BJ (cell line): ENCODE measurements around the gene MACROD1. TPM values are rescaled to one million over a fixed set of nuclear protein-coding genes. Genes with fewer than 3 reads are reported as not detected.
A peak's percentile ranks its signal among the peaks of the same experiment; 100 is the strongest.

Experiments used
- CTCF ChIA-PET: fragments of 350-600 bp; formaldehyde crosslinking; extraction: SDS; loops from one replicate; lab custom pipeline; 2021; ENCODE audit warnings: antibody characterized with exemption, inconsistent platforms; lab: Yijun Ruan, JAX
- POLR2A ChIA-PET: fragments of 300-600 bp; sonication (Branson Sonifier 250); formaldehyde crosslinking; extraction: SDS; loops from one replicate; lab custom pipeline; 2021; ENCODE audit warnings: antibody characterized with exemption; lab: Charles Lee
- DNase-seq: peaks from one replicate; pipeline ENCODE4 v3.0.0-alpha.2; 2011; ENCODE audit warnings: low read depth
- H3K27me3 ChIP-seq: 2 replicates; pipeline ENCODE4 v1.6.0; 2011; ENCODE audit warnings: low read length; ENCODE audit not compliant: control insufficient read depth, insufficient read depth
- H3K36me3 ChIP-seq: 2 replicates; pipeline ENCODE4 v1.5.1; 2011; ENCODE audit warnings: low read length; ENCODE audit not compliant: control insufficient read depth, insufficient read depth
- H3K4me3 ChIP-seq: 2 replicates; pipeline ENCODE4 v1.5.1; 2011; ENCODE audit warnings: low read depth, mild to moderate bottlenecking, control low read depth, low read length
- CTCF ChIP-seq: IDR thresholded peaks from 2 replicates; pipeline ENCODE4 v1.5.1; 2011; ENCODE audit warnings: low read depth, mild to moderate bottlenecking, control low read depth, inconsistent platforms, low read length, moderate library complexity; ENCODE audit not compliant: insufficient read depth
- polyA plus RNA-seq: library from polyadenylated mRNA; depleted of rRNA; stranded (reverse); fragments of >200 nt; gene quantifications from 2 replicates; pipeline ENCODE4 v1.2.3, GENCODE V29; 2011

Gene MACROD1
- polyA plus RNA-seq, 1 experiment, result 12.4 TPM

- ChIA-PET CTCF (interaction anchor here (0.6 to 10.3 kb wide), 28 partner anchors 9 to 410 kb away, joined by 3 to 239 read pairs (median 4); partner anchors contain the start of genes COX8A, MARK2 and PLCB3), POLR2A (no interaction called here)
- TF ChIP-seq CTCF, result peak; percentile 94
- DNase-seq, result no peak
- Histone ChIP-seq H3K27me3 (no peaks in the 10 kb centered on the region), H3K36me3 (no peaks in the 10 kb centered on the region; the same call in 1 of the 2 replicates), H3K4me3 (no peak overlapping the region)
Observed at GRCh38 chr11:64148226-64148916, 17.5 kb downstream of the MACROD1 start.

- TF ChIP-seq CTCF, result peak; percentile 81
- Histone ChIP-seq H3K36me3 (no peaks in the 10 kb centered on the region; the same call in 1 of the 2 replicates), H3K4me3 (no peak overlapping the region), H3K27me3 (no peaks in the 10 kb centered on the region)
- CTCF ChIA-PET, result interaction anchor here (0.5 to 10.3 kb wide), 11 partner anchors 9 to 158 kb away, joined by 3 to 239 read pairs (median 4); no protein-coding TSS in a partner anchor
- POLR2A ChIA-PET, result no interaction called here
- no peak for DNase-seq
Observed at GRCh38 chr11:64146036-64146955, 19.6 kb downstream of the MACROD1 start.

GRCh38 chr11:64144587-64145472, 21.1 kb downstream of the MACROD1 start:
- Histone ChIP-seq H3K27me3 (no peaks in the 10 kb centered on the region), H3K4me3 (no peak overlapping the region), H3K36me3 (no peaks in the 10 kb centered on the region)
- DNase-seq, result no peak
- TF ChIP-seq CTCF, result no peak
- ChIA-PET POLR2A (no interaction called here), CTCF (interaction anchor here (0.6 to 10.3 kb wide), 12 partner anchors 7 to 358 kb away, joined by 3 to 239 read pairs (median 4); no protein-coding TSS in a partner anchor)

- POLR2A ChIA-PET, result no interaction called here
- no peak overlapping the region for H3K4me3 ChIP-seq
- no peaks in the 10 kb centered on the region for H3K27me3 ChIP-seq
- TF ChIP-seq CTCF, result no peak
- no peak for DNase-seq
- CTCF ChIA-PET, result interaction anchor here (0.7 to 4.2 kb wide), 3 partner anchors 8 to 140 kb away, joined by 3 to 23 read pairs (median 4); no protein-coding TSS in a partner anchor
- H3K36me3 ChIP-seq, result no peaks in the 10 kb centered on the region
Observed at GRCh38 chr11:64141081-64141783, 24.7 kb downstream of the MACROD1 start.
